Upper lobe of left lung (tissue), 4 donors: ENCODE results near the gene TRIM73.
"Not testable (repeated sequence)": the region's sequence is repeated elsewhere in the genome, so short reads cannot be mapped to it uniquely, and the experiment has no call there.

Source experiments
- EP300 ChIP-seq, 4 donors: sonication (generic); formaldehyde crosslinking; IDR thresholded peaks; one replicate each; pipeline ENCODE4 v1.5.1; 2017; ENCODE audit warnings: antibody characterized with exemption in 4 of 4, control low read depth in 2 of 4
- POLR2A ChIP-seq, 4 donors: fragments of 450-650 bp; IDR thresholded peaks; one replicate each; pipeline ENCODE4 v1.5.1; 2016 to 2017; ENCODE audit warnings: antibody characterized with exemption in 4 of 4, mild to moderate bottlenecking in 2 of 4
- TF ChIP-seq, protein P1 (sequence below), 6 experiments: fragments of 450-650 bp in 4 of 6; fragments of 200-600 bp in 2 of 6; sonication (generic) in 2 of 6; IDR thresholded peaks; one replicate each; pipeline ENCODE4 v1.5.1; 2016 to 2019; ENCODE audit warnings: antibody characterized with exemption in 6 of 6

- TF ChIP-seq, protein P1, sequence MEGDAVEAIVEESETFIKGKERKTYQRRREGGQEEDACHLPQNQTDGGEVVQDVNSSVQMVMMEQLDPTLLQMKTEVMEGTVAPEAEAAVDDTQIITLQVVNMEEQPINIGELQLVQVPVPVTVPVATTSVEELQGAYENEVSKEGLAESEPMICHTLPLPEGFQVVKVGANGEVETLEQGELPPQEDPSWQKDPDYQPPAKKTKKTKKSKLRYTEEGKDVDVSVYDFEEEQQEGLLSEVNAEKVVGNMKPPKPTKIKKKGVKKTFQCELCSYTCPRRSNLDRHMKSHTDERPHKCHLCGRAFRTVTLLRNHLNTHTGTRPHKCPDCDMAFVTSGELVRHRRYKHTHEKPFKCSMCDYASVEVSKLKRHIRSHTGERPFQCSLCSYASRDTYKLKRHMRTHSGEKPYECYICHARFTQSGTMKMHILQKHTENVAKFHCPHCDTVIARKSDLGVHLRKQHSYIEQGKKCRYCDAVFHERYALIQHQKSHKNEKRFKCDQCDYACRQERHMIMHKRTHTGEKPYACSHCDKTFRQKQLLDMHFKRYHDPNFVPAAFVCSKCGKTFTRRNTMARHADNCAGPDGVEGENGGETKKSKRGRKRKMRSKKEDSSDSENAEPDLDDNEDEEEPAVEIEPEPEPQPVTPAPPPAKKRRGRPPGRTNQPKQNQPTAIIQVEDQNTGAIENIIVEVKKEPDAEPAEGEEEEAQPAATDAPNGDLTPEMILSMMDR (IDR thresholded peaks at IDR 0.05), result not testable (repeated sequence)
- TF ChIP-seq EP300 (IDR thresholded peaks at IDR 0.05), result not testable (repeated sequence)
- peak in 1 of 4 donors; percentile 14 for TF ChIP-seq POLR2A (IDR thresholded peaks at IDR 0.05)
Observed at GRCh38 chr7:75358671-75359541, 36.5 kb upstream of the TRIM73 start.
